Stomach (tissue), 4 donors: ENCODE results near the gene TLNRD1.

ENCODE experiments used
- EP300 ChIP-seq: sonication (generic); formaldehyde crosslinking; IDR thresholded peaks from one replicate; pipeline ENCODE4 v1.6.1; 2017; ENCODE audit warnings: antibody characterized with exemption
- POLR2A ChIP-seq, 4 donors: fragments of 450-650 bp; IDR thresholded peaks; one replicate each; pipeline ENCODE4 v1.6.1; 2016; ENCODE audit warnings: antibody characterized with exemption in 4 of 4, control low read depth in 2 of 4, mild to moderate bottlenecking in 1 of 4, moderate library complexity in 1 of 4
- POLR2AphosphoS5 ChIP-seq, 3 donors: sonication (generic); formaldehyde crosslinking; IDR thresholded peaks; one replicate each; pipeline ENCODE4 v1.6.1; 2016; ENCODE audit warnings: antibody characterized with exemption in 3 of 3
- TF ChIP-seq, protein P1 (sequence below), 7 experiments: fragments of 450-650 bp in 4 of 7; fragments of 200-600 bp in 3 of 7; sonication (generic) in 3 of 7; IDR thresholded peaks; one replicate each; pipeline ENCODE4 v1.5.1; 2016 to 2019; ENCODE audit warnings: antibody characterized with exemption in 7 of 7, control low read depth in 2 of 7, mild to moderate bottlenecking in 1 of 7

- TF ChIP-seq EP300 (no peak), POLR2AphosphoS5 (IDR thresholded peaks at IDR 0.05) (no peak), POLR2A (IDR thresholded peaks at IDR 0.05) (no peak)
- TF ChIP-seq, protein P1, sequence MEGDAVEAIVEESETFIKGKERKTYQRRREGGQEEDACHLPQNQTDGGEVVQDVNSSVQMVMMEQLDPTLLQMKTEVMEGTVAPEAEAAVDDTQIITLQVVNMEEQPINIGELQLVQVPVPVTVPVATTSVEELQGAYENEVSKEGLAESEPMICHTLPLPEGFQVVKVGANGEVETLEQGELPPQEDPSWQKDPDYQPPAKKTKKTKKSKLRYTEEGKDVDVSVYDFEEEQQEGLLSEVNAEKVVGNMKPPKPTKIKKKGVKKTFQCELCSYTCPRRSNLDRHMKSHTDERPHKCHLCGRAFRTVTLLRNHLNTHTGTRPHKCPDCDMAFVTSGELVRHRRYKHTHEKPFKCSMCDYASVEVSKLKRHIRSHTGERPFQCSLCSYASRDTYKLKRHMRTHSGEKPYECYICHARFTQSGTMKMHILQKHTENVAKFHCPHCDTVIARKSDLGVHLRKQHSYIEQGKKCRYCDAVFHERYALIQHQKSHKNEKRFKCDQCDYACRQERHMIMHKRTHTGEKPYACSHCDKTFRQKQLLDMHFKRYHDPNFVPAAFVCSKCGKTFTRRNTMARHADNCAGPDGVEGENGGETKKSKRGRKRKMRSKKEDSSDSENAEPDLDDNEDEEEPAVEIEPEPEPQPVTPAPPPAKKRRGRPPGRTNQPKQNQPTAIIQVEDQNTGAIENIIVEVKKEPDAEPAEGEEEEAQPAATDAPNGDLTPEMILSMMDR (IDR thresholded peaks at IDR 0.05), result no peak
Observed at GRCh38 chr15:81021321-81021720, 20.6 kb downstream of the TLNRD1 start.
